IPS-20b (cell line): ENCODE measurements around the gene SMIM1.
"Not testable (repeated sequence)": the region's sequence is repeated elsewhere in the genome, so short reads cannot be mapped to it uniquely, and the experiment has no call there.

Source experiments
- H3K27ac ChIP-seq: one replicate; pipeline ENCODE4 v1.5.1; 2013; ENCODE audit warnings: low read length
- H3K27me3 ChIP-seq: 2 replicates; pipeline ENCODE4 v1.6.1; 2013; ENCODE audit warnings: mild to moderate bottlenecking, low read length, inconsistent platforms; ENCODE audit not compliant: insufficient read depth
- H3K36me3 ChIP-seq: 2 replicates; pipeline ENCODE4 v1.6.1; 2013; ENCODE audit warnings: low read depth, mild to moderate bottlenecking, inconsistent platforms, low read length, moderate library complexity; ENCODE audit not compliant: insufficient read depth
- H3K4me1 ChIP-seq: 2 replicates; pipeline ENCODE4 v1.6.1; 2013; ENCODE audit warnings: mild to moderate bottlenecking, control low read depth, inconsistent platforms, low read length, moderate library complexity; ENCODE audit not compliant: insufficient read depth
- H3K4me3 ChIP-seq: 2 replicates; pipeline ENCODE4 v1.5.1; 2013; ENCODE audit warnings: mild to moderate bottlenecking, low read length, inconsistent platforms
- H3K9ac ChIP-seq: 2 replicates; pipeline ENCODE4 v1.6.1; 2013; ENCODE audit warnings: low read depth, mild to moderate bottlenecking, inconsistent platforms, low read length, moderate library complexity
- H3K9me3 ChIP-seq: 2 replicates; pipeline ENCODE4 v1.6.1; 2013; ENCODE audit warnings: mild to moderate bottlenecking, low read depth, low read length, inconsistent platforms; ENCODE audit not compliant: insufficient read depth

Gene SMIM1

DNA sequence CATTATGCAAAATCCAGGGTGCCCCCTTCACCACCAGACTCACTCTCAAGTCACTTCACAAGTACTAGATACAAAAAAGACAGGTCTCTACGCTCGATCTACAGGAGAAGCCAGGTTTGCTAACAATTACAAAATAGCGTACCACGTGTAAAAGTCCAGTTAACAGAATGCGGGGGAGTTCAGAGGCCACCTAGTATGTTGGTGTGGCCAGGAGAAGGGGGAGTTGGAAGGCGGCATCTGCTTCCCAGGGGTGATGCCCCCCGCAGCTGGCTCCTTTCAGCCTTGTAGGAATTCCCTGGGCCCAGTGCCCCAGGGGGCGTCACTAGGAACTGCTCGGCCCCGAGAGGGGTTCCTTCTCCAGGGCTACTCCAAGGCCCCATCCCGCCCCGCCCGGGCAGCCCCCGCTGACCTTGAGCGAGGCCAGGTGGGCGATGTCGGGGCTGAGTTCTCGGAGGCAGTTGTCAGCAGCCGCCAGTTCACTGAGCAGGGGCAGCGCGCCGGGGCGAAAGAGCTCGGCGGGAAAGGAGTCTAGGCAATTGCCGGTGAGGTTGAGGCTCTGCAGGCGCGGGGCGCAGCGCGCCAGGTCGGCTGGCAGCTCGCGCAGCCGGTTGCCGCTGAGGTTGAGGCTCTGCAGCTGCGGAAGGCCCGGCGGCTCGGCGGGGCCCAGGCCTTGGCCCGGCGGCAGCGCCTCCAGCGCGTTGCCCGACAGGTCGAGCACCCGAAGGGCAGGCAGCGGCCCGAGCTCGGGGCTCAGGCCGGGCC lies 23.1 kb downstream of the SMIM1 start:
- peaks cover 24% of the 10 kb centered on the region for H3K4me1 ChIP-seq
- H3K36me3 ChIP-seq = peaks cover 3% of the 10 kb centered on the region; the same call in 1 of the 2 replicates
- peak overlapping the region; percentile 86; the same call in 1 of the 2 replicates for H3K9ac ChIP-seq
- no peak overlapping the region for H3K27ac ChIP-seq
- H3K4me3 ChIP-seq = peak overlapping the region; percentile 80
- H3K27me3 ChIP-seq = no peaks in the 10 kb centered on the region
- H3K9me3 ChIP-seq = no peaks in the 10 kb centered on the region

DNA sequence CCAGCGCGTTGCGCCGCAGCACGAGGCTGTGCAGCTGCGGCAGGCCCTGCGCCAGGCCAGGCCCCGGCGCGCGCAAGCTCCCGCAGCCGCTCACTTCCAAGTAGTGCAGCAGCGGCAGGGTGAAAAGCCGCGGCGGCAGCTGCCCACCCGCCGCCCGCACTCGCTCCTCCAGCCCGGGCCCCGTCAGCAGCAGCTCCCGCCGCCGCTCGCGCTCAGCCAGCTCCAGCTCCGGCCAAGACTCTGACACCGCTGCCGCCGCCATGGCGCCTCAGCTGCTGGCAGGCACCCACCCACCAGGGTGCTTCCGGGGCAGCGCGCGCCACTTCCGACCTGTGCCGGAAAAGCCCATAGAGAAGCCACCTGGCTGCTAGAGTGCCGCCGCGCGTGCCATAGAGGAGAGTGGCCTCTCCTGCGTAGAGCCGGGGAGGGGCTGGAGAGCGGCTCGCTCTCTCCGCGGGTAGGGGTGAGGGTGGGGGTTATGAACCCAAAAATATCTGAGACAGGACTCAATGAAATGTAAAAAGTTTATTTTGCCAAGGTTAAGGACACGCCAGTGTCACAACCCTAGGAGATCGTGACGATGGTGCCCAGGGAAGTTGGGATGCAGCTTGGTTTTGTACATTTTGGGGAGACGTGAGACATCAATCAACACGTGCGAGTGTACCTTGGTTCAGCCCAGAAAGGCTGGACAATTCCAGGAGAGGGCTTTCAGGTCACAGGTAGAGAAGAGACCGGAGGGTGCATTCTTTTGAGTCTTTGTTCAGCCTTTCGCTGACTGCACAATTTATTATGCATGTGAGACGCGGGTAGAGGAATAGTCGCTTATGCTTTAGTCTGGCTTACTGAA lies 23.9 kb downstream of the SMIM1 start, which contains the start of gene LRRC47:
TSS of gene LRRC47 (minus strand) at position 284 of the 847 bp plus-strand sequence. CDS start at position 262, 22 bp downstream.
- Histone ChIP-seq H3K27ac (peak within 1 kb of the TSS; percentile 82), H3K4me1 (peaks cover 24% of the 10 kb centered on the region), H3K9me3 (no peaks in the 10 kb centered on the region), H3K36me3 (peaks cover 3% of the 10 kb centered on the region; the same call in 1 of the 2 replicates), H3K9ac (peak within 1 kb of the TSS; percentile 86; the same call in 1 of the 2 replicates), H3K27me3 (no peaks in the 10 kb centered on the region), H3K4me3 (peak within 1 kb of the TSS; percentile 80)

DNA sequence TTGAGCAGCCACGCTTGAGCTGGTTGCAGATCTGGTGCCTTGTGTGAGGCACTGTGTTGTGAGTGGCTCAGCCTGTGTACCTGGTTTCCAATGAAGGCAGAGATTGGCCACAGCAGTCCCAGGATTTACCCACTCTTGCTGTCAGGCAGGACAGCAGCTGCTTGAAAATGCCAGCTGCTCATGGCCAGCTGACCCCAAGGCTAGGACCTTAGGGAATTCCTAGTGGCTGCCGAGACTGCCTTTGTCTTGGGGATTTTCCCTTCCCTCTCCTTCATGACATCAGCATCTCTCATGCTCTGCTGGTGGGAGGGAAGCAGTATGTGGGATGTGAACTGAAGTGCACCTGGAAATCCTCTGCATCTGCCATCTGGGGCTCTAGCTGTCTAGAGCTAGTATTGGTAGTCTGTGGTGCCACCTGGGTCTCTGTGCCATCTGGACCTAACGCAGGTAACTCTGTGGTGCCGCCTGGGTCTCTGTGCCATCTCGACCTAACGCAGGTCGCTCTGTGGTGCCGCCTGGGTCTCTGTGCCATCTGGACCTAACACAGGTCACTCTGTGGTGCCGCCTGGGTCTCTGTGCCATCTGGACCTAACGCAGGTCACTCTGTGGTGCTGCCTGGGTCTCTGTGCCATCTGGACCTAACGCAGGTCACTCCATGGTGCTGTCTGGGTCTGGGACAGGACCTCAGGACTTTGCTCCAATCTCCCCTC lies 27.6 kb downstream of the SMIM1 start:
- Histone ChIP-seq H3K9me3 (no peaks in the 10 kb centered on the region), H3K9ac (no peak overlapping the region), H3K27me3 (no peaks in the 10 kb centered on the region)

DNA sequence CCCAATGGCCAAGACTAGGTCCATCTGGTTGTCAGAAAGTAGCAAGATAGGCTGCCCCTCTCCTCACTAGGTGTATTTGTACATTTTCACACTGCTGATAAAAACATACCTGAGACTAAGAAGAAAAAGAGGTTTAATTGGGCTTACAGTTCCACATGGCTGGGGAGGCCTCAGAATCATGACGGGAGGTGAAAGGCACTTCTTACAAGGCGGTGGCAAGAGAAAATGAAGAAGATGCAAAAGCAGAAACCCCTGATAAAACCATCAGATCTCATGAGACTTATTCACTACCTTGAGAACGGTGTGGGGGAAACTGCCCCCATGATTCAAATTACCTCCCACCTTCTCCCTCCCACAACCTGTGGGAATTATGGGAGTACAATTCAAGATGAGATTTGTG lies 28.2 kb downstream of the SMIM1 start:
- H3K9ac ChIP-seq, H3K27ac ChIP-seq: not testable (repeated sequence)

More for the DNA sequence above, 27.6 kb downstream of the SMIM1 start:
- H3K27ac ChIP-seq = no peak overlapping the region
- no peak overlapping the region for H3K4me3 ChIP-seq
- no peaks in the 10 kb centered on the region for H3K36me3 ChIP-seq
- peaks cover 9% of the 10 kb centered on the region for H3K4me1 ChIP-seq

DNA sequence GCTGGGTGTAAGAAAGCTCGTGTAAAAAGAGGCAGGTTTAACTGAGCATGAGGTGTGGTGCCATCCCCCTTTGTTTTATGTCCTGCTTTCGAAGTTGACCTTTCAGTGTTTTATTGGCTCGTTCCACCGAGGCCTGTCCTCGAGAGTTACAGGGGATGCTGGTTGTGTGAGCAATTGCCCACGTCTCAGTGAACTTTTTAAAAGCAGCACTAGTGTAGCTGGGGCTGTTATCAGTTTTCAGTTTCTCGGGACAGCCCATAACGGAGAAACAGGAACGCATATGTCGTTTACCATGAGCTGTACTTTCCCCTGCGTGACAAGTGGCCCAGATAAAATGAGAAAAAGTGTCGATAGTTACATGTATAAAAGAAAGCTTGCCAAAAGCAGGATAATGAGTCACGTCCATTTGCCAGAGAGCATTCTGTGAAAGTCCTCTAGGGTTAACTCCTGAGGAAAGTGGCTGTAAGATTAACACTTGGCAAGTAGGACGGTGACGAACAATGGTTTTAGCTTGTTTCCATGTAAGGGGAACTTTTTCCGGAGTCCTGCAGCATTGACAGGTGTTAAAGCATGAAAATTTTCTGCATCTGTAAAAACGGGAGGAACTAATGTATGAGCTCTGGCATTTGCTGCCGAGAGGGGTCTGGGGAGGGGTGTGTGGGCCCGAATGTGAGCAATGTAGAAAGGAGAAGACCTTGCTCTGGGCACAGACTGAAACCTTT lies 31.5 kb downstream of the SMIM1 start:
- Histone ChIP-seq H3K9me3 (peaks cover 13% of the 10 kb centered on the region; the same call in 1 of the 2 replicates), H3K27me3 (no peaks in the 10 kb centered on the region), H3K36me3 (no peaks in the 10 kb centered on the region), H3K9ac (no peak overlapping the region), H3K4me3 (no peak overlapping the region), H3K27ac (no peak overlapping the region), H3K4me1 (no peaks in the 10 kb centered on the region)

More for the DNA sequence above, 28.2 kb downstream of the SMIM1 start:
- H3K36me3 ChIP-seq, H3K27me3 ChIP-seq, H3K9me3 ChIP-seq, H3K4me1 ChIP-seq, H3K4me3 ChIP-seq: not testable (repeated sequence)

DNA sequence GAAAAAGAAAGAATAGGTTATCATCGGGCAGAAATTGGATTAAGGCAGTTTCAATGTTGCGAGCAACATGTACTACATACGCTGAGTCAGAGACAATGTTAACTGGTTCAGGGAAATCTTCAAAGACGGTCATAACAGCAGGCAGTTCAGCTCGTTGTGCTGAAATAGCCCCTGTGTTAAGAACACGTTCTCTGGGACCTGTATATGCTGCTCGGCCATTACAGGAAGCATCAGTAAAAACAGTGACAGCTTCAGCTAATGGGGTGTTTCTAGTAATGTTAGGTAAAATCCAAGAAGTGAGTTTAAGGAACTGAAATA lies 32.0 kb downstream of the SMIM1 start:
- peaks cover 13% of the 10 kb centered on the region; the same call in 1 of the 2 replicates for H3K9me3 ChIP-seq
- not testable (repeated sequence) for H3K4me3 ChIP-seq, H3K4me1 ChIP-seq, H3K36me3 ChIP-seq, H3K27me3 ChIP-seq, H3K9ac ChIP-seq, H3K27ac ChIP-seq

DNA sequence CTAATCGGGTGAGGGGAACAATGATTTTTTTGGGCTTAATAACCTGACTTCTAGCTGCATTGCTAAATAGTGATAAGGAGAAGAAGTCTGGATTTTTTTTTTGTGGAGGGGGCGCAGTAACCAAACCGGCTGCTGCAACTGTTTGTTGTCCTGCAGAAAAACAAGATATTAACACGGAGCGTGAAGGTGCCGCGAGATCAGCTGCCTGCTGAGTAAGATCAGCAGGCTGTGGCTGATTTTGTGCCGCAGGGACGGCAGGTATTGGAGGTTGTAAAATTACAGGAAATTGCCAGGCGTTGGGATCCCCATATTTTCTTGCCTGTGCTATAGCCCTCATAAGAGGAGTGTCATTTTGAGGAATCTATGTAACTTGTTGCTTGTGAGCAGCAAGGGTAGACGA lies 32.5 kb downstream of the SMIM1 start:
- Histone ChIP-seq H3K27ac (no peak overlapping the region), H3K4me3 (no peak overlapping the region), H3K36me3 (no peaks in the 10 kb centered on the region), H3K9me3 (peaks cover 13% of the 10 kb centered on the region; the same call in 1 of the 2 replicates), H3K4me1 (no peaks in the 10 kb centered on the region), H3K27me3 (no peaks in the 10 kb centered on the region), H3K9ac (no peak overlapping the region)

DNA sequence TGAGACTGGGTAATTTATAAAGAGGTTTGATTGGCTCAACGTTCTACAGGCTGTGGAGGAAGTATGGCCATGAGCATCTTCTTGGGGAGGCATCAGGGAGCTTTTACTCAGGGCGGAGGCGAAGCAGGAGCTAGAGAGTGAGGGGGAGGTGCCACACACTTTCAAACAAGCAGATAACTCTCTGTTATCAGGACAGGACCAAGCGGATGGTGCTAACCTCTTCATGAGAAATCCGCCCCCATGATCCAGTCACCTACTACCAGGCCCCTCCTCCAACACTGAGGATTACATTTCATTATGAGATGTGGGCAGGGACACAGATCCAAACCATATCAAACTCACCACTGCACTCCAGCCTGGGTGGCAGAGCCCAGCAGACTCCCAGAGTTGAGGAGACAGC lies 35.2 kb downstream of the SMIM1 start:
- Histone ChIP-seq H3K36me3 (no peaks in the 10 kb centered on the region), H3K9me3 (peaks cover 13% of the 10 kb centered on the region; the same call in 1 of the 2 replicates), H3K4me1 (no peaks in the 10 kb centered on the region), H3K9ac (no peak overlapping the region), H3K27me3 (no peaks in the 10 kb centered on the region), H3K4me3 (no peak overlapping the region), H3K27ac (no peak overlapping the region)

DNA sequence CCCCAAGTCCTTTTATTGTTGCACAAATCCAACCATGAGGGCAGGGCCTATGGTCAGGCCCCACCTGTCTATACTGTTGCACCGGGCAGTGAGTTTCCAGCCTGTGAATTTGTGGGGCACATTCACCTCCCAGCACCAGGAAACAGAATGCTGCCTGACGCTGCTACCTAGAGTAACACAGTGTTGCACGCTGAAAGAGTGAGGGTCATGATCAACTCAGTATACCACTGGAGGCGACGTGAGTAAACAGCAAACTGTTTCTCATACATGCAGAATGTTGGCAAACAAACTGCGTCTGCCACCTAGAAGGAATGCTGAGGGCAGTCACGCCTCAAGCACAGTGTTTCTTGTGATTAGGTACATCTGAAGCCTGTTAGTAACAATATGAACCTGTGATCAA lies 37.1 kb downstream of the SMIM1 start:
- Histone ChIP-seq H3K4me1 (no peaks in the 10 kb centered on the region), H3K9ac (no peak overlapping the region), H3K9me3 (peaks cover 13% of the 10 kb centered on the region; the same call in 1 of the 2 replicates), H3K36me3 (no peaks in the 10 kb centered on the region), H3K4me3 (no peak overlapping the region), H3K27me3 (no peaks in the 10 kb centered on the region), H3K27ac (no peak overlapping the region)

DNA sequence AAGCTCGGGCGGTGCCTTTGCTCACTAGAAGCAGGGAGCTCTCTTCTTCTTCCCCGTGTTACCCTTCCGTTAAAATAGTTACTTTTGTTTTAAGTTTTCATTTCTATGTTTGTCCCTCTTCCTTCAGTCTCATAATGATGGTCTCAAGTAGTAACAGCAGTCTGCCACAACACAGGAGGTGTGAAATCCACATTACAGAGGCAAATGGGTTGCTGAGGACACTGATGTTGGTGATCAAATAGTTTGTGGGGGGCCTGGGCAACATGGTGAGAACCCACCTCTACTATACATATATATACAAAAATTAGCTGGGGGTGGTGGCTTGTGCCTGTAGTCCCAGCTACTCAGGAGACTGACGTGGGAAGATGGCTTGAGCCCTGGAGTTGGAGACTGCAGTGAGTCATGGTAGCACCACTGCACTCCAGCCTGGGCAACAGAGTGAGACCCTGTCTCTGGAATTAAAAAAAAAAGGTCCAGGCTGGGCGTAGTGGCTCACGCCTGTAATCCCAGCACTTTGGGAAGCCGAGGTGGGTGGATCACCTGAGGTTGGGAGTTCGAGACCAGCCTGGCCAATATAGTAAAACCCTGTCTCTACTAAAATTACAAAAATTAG lies 37.7 kb downstream of the SMIM1 start:
- peaks cover 13% of the 10 kb centered on the region; the same call in 1 of the 2 replicates for H3K9me3 ChIP-seq
- not testable (repeated sequence) for H3K4me3 ChIP-seq, H3K36me3 ChIP-seq, H3K27me3 ChIP-seq, H3K9ac ChIP-seq, H3K27ac ChIP-seq, H3K4me1 ChIP-seq

DNA sequence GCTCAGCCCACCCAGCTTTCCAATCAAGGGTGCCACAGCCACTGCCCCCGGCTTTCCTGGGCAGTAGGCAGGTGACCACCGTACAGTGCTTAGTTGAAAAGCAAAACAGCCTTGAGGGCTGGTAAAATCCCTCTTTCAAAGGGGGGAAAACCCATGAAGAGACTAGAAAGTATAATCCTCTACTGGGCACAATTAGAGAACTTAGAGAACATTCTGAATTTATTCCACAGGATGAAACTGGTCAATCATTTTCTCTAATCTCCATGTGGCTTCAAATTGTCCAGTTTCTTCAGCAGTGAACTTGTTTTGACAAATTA lies 39.0 kb downstream of the SMIM1 start:
- no peaks in the 10 kb centered on the region for H3K4me1 ChIP-seq
- no peaks in the 10 kb centered on the region; the same call in 1 of the 2 replicates for H3K36me3 ChIP-seq
- no peaks in the 10 kb centered on the region for H3K27me3 ChIP-seq
- H3K9ac ChIP-seq = no peak overlapping the region
- no peak overlapping the region for H3K27ac ChIP-seq
- H3K9me3 ChIP-seq = peaks cover 11% of the 10 kb centered on the region; the same call in 1 of the 2 replicates
- H3K4me3 ChIP-seq = no peak overlapping the region
